WERI-Rb-1 (cell line): ENCODE measurements around the gene CAMK4.
"Not testable (repeated sequence)": the region's sequence is repeated elsewhere in the genome, so short reads cannot be mapped to it uniquely, and the experiment has no call there.

Experiments
- DNase-seq: peaks from one replicate; pipeline ENCODE4 v3.0.0-alpha.2; 2020
- H3K27ac ChIP-seq: fragments of 250-450 bp; sonication (Bioruptor Pico); 2 replicates; pipeline ENCODE4 v1.5.1; 2020; ENCODE audit warnings: mild to moderate bottlenecking, moderate library complexity
- H3K27me3 ChIP-seq: fragments of 250-450 bp; sonication (Bioruptor Pico); 2 replicates; pipeline ENCODE4 v1.5.1; 2021; ENCODE audit warnings: mild to moderate bottlenecking, low read depth, moderate library complexity; ENCODE audit not compliant: insufficient read depth, severe bottlenecking
- H3K36me3 ChIP-seq: fragments of 250-450 bp; sonication (Bioruptor Pico); 2 replicates; pipeline ENCODE4 v1.5.1; 2020; ENCODE audit warnings: mild to moderate bottlenecking, moderate library complexity
- H3K4me3 ChIP-seq: 2 replicates; pipeline ENCODE4 v1.5.1; 2011; ENCODE audit warnings: low read depth, mild to moderate bottlenecking, control low read depth, low read length
- H3K9me3 ChIP-seq: fragments of 250-450 bp; sonication (Bioruptor Pico); 2 replicates; pipeline ENCODE4 v1.5.1; 2021; ENCODE audit warnings: mild to moderate bottlenecking, moderate library complexity; ENCODE audit not compliant: severe bottlenecking
- CTCF ChIP-seq: IDR thresholded peaks from 2 replicates; pipeline ENCODE4 v1.5.1; 2011; ENCODE audit warnings: low read depth, mild to moderate bottlenecking, control low read depth, inconsistent platforms, low read length

The CAMK4 gene

GRCh38 chr5:111347021-111347420 is 122.8 kb downstream of the CAMK4 start:
- no peaks in the 10 kb centered on the region for H3K9me3 ChIP-seq
- no peak for DNase-seq
- H3K4me3 ChIP-seq, result no peak overlapping the region
- H3K27me3 ChIP-seq, result no peaks in the 10 kb centered on the region
- no peaks in the 10 kb centered on the region for H3K36me3 ChIP-seq
- H3K27ac ChIP-seq, result no peak overlapping the region
- TF ChIP-seq CTCF, result no peak

GRCh38 chr5:111348661-111349329 is 124.6 kb downstream of the CAMK4 start:
- DNase-seq, result no peak
- Histone ChIP-seq H3K9me3 (no peaks in the 10 kb centered on the region), H3K4me3 (no peak overlapping the region), H3K27ac (no peak overlapping the region), H3K36me3 (no peaks in the 10 kb centered on the region), H3K27me3 (no peaks in the 10 kb centered on the region)
- TF ChIP-seq CTCF, result no peak

- H3K27ac ChIP-seq, result no peak overlapping the region
- TF ChIP-seq CTCF, result no peak
- no peaks in the 10 kb centered on the region for H3K36me3 ChIP-seq
- H3K27me3 ChIP-seq, result no peaks in the 10 kb centered on the region
- H3K9me3 ChIP-seq, result no peaks in the 10 kb centered on the region
- no peak for DNase-seq
- no peak overlapping the region for H3K4me3 ChIP-seq
Observed at GRCh38 chr5:111349429-111349828, 125.2 kb downstream of the CAMK4 start.

- H3K36me3 ChIP-seq, result no peaks in the 10 kb centered on the region
- no peak for TF ChIP-seq CTCF
- no peak overlapping the region for H3K4me3 ChIP-seq
- H3K27me3 ChIP-seq, result no peaks in the 10 kb centered on the region
- H3K27ac ChIP-seq, result no peak overlapping the region
- no peak for DNase-seq
- no peaks in the 10 kb centered on the region for H3K9me3 ChIP-seq
Observed at GRCh38 chr5:111353035-111353434, 128.9 kb downstream of the CAMK4 start.

GRCh38 chr5:111358726-111359125 is 134.5 kb downstream of the CAMK4 start:
- not testable (repeated sequence) for DNase-seq, H3K27me3 ChIP-seq, H3K27ac ChIP-seq, H3K9me3 ChIP-seq, H3K36me3 ChIP-seq, H3K4me3 ChIP-seq

GRCh38 chr5:111360173-111360572 is 136.0 kb downstream of the CAMK4 start:
- Histone ChIP-seq H3K36me3 (no peaks in the 10 kb centered on the region), H3K27ac (no peak overlapping the region), H3K27me3 (no peaks in the 10 kb centered on the region), H3K9me3 (no peaks in the 10 kb centered on the region), H3K4me3 (no peak overlapping the region)
- DNase-seq, result no peak
- no peak for TF ChIP-seq CTCF
